DMS153 treated with DMSO at 0.1 percent for 48 hours (cell line): ENCODE data around the gene ABCC1.
"Not testable (repeated sequence)": the region's sequence is repeated elsewhere in the genome, so short reads cannot be mapped to it uniquely, and the experiment has no call there.

Source experiments
- DNase-seq: peaks from one replicate; lab custom pipeline; 2025; ENCODE audit not compliant: unreplicated experiment; lab: John Stamatoyannopoulos, UW

Gene ABCC1

GRCh38 chr16:15949210-15950160, at the start of gene ABCC1:
TSS of gene ABCC1 (plus strand) at chr16:15949616. CDS start at chr16:15949752, 136 bp downstream.
- no peak for DNase-seq

GRCh38 chr16:15900357-15900756, 49.1 kb upstream of the ABCC1 start:
- no peak for DNase-seq

DNA sequence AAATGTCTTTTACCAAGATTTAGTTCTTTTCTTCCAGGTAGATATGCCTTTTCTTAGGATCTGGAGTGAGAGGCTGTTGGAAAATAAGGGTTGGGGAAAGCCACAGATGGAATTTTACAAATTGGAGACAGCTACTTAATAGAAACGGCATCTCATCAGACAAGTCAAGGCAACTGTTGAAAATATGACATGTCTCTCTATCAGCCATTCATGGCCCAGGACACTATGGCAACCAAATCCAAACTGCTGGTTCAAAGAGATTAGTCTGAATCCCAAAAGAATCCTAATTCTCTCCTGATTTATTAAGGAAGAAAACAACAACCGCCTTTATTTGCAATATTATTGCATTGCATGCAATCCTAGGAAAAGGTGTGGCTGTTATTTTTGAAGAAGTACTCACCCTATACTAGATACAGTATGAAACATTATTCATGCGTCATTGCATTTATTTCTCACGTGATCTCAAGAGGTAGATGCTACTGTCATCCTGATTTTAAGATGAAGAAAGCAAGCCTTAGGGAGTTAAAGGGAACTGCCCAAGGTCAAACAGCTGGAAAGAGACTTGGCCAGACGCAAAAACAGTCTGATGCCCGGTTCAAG, 48.4 kb upstream of the ABCC1 start:
- no peak for DNase-seq

DNA sequence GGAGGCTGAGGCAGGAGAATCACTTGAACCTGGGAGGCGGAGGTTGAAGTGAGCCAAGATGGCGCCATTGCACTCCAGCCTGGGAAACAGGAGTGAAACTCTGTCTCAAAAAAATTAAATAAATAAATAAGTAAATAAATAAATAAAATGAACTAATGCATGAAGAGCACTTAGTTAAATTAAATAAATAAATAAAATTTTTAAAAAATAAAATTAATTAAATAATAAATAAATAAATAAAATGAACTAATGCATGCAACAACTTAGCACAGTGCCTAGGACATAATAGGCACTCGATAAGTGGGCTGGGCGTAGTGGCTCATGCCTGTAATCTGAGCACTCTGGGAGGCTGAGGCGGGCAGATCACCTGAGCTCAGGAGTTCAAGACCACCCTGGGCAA, 45.5 kb upstream of the ABCC1 start:
- DNase-seq, result no peak

DNA sequence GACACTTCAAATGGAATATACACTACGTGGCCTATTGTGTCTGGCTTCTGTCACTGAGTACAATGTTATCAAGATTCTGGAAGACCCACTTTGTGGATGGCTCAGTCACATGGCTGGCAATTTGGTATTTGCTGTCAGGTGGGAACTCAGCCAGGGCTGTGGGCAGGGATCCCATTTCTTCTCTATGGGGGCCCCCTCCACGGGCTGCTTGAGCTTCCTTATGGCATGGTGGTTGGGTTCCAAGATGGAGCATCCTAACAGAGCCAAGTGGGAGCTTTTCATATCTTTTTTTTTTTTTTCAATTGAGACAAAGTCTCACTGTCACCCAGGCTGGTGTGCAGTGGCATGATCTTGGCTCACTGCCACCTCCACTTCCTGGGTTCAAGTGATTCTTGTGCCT, 43.0 kb upstream of the ABCC1 start:
- no peak for DNase-seq

DNA sequence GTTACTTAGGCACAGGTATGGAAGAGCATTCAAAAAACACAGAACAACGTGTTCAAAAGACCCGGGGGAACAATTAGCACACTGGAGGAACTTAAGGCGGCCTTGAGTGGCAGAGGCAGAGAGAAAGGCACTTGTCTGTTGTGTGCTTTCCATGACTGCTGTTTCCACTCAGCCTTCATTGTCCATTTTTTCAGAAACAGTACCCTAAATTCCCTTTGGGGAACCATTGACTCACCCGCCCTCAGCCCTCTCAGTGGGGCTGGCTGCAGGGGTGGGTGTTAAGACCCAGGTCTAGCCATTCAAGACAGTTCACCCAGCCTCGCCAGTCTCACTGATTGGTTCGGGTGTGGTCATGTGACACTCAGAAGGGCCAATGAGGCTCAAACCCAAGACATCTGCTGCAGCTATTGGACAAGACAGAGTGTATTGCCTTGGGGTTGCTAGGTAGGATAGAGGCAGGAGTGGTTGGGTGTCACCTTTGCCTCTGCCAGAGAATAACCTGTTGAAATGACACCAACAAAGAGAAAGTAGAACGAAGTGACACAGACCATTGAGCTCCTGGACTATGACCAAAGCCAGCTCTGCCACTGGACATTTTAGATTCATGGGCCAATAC, 41.4 kb upstream of the ABCC1 start:
- peak; percentile 2 for DNase-seq

GRCh38 chr16:15911198-15911597, 38.2 kb upstream of the ABCC1 start:
- DNase-seq, result no peak

GRCh38 chr16:15913046-15913698, 36.2 kb upstream of the ABCC1 start:
- no peak for DNase-seq

DNA sequence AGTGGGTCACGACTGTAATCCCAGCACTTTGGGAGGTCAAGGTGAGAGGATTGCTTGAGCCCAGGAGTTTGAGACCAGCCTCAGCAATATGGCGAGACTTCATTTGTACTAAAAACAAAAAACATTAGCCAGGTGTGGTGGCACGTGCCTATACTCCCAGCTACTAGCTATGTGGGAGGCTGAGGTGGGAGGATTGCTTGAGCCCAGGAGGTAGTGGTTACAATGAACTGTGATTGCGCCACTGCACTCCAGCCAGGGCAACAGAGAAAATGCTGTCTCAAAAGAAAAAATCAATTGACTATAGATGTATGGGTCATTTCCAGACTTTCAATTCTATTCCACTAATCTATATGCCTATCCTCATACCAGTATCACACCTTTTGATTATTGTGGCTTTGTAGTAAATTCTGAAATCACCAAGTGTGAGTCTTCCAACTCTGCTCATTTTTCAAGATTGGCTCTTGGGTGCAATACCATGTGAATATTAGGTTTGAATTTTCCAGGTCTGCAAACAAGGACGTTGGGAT, 33.8 kb upstream of the ABCC1 start:
- DNase-seq, result no peak

GRCh38 chr16:15916323-15916722, 33.1 kb upstream of the ABCC1 start:
- no peak for DNase-seq

DNA sequence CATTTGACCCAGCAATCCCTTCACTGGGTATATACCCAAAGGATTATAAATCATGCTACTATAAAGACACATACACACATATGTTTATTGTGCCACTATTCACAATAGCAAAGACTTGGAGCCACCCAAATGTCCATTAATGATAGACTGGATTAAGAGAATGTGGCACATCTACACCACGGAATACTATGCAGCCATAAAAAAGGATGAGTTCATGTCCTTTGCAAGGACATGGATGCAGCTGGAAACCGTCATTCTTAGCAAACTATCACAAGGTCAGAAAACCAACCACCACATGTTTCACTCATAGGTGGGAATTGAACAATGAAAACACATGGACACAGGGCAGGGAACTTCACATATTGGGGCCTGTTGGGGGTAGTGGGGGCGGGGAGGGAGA, 31.1 kb upstream of the ABCC1 start:
- not testable (repeated sequence) for DNase-seq

GRCh38 chr16:15919331-15919730, 30.1 kb upstream of the ABCC1 start:
- DNase-seq, result no peak

- DNase-seq, result no peak
Measured at GRCh38 chr16:15924996-15925395, 24.4 kb upstream of the ABCC1 start.

- DNase-seq, result no peak
Measured at GRCh38 chr16:15925631-15926030, 23.8 kb upstream of the ABCC1 start.

GRCh38 chr16:15928261-15929104, 20.9 kb upstream of the ABCC1 start:
- DNase-seq, result no peak

- DNase-seq, result no peak
Measured at GRCh38 chr16:15932939-15933338, 16.5 kb upstream of the ABCC1 start.

GRCh38 chr16:15933781-15934180, 15.6 kb upstream of the ABCC1 start:
- no peak for DNase-seq

DNA sequence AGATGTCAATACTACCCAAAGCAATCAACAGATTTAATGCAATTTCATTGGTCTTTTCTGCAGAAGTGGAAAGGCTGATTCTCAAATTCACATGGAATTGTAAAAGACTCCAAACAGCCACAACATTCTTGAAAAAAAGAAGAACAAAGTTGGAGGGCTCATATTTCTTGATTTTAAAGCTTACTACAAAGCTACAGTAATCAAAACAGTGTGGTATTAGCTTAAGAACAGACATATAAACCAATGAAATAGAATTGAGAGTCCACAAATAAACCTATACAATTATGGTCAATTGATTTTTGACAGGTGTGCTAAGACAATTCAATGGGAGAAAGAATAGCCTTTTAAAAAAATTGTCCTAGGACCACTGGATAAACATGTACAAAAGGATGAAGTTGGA, 14.4 kb upstream of the ABCC1 start:
- no peak for DNase-seq

GRCh38 chr16:15936809-15937208, 12.6 kb upstream of the ABCC1 start:
- not testable (repeated sequence) for DNase-seq
